ENCODE data around the gene TJP1.
"Not testable (repeated sequence)": the region's sequence is repeated elsewhere in the genome, so short reads cannot be mapped to it uniquely, and the experiment has no call there.

TJP1 gene

DNA sequence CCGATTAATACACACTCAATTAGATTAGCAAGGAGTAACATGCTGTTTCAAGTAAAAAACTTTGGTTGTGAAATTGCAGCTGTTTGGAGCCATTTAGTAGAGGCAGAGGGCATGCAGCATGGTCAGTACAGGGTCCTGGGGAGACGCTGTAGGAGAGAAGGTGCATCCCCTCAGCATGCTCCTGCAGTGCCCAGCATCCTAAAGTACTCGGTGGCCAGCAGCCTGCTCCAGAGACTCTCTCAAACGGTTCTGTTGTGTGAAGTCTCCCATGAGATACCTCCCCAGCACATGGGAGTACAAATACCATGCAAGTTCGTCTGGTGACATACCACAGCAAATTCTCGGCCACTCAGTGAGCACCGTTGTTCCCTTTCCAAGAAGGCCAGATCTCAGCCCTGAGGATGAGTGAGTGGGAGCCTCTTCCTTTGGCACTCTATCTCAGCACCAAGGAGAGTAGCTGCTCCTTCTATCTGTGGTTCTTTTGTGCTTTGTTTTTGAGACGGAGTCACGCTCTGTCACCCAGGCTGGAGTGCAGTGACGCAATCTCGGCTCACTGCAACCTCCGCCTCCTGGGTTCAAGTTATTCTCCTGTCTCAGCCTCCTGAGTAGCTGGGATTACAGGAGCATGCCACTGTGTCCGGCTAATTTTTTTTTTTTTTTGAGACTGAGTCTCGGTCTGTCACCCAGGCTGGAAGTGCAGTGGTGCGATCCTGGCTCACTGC lies 72.7 kb downstream of the TJP1 start:
- no peak for DNase-seq

DNA sequence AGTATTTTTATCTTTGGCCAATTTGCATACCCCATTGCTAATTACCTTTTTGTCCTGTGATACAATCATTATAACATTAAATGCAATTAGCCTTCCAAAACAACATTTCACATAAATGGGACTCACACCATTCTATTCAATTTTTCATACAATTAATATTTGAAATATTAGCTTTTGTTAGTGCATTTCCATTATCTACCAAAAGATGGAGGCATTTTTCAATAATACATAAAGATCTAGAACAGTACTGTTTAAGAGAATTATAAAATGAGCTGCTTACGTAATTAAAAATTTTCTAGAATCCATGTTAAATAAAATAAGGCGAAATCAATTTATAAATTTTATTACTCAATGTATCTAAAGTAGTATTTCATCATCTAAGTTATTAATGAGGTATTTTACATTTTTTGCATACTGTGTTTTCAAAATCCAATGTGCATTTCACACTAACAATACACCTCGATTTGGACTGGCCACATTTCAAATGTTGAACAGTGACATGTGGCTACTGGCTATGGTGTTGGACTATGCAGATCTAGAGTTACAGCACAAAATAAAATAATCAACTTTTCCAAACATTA lies 74.3 kb downstream of the TJP1 start:
- DNase-seq, result no peak

DNA sequence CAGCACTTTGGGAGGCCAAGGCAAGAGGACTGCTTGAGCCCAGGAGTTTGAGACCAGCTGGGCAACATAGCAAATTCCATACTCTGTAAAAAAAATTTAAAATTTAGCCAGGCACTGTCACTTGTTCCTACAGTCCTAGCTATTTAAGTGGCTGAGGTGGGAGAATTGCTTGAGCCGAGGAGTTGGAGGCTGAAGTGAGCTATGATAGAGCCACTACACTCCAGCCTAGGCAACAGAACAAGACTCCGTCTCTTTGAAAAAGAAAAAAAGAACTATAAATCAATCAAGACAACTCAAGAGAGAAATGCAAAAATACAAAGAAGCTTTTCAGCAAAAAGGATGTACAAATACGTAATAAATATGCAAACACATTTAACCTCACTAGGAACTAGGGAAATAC lies 78.8 kb downstream of the TJP1 start:
- DNase-seq, result no peak

DNA sequence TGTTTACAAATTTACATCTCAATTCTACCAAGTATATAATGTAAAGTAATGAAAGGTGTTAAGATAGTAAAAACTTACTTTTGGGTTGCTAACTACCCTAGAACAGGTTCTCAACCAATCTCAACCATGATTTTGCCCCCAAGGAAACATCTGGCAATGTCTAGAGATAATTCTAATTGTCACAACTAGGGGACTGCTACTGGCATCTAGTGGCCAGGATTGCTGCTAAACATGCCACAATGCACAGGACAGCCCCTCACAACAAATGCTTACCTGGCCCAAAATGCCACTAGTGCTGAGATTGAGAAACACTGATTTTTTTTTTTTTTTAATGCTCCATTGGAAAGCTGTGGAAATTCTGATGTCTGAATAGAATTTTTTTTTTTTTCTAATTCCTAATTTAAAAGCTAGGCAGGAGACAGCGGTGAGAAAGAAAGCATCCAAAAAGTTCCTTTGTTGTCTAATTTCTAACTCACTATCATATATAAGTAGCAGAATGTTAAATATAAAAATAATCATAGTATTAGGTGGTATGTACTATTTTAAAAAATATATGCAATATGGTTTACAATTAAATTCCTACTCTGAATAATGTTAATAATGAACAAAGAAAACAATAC lies 81.5 kb downstream of the TJP1 start:
- DNase-seq, result no peak

DNA sequence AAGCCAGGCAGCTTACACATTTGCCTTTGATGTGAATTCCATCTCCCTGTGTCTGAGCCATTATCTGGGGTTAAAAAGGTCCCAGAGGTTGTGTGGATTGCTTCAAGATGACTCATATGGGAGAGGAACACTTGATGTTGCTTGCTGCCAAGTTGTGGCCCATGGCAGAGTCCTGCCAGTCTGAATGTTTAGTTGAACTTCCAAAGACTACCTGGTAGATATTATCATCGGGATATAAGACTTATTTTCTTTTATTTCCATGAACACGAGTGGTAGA lies 85.6 kb downstream of the TJP1 start:
- no peak for DNase-seq

DNA sequence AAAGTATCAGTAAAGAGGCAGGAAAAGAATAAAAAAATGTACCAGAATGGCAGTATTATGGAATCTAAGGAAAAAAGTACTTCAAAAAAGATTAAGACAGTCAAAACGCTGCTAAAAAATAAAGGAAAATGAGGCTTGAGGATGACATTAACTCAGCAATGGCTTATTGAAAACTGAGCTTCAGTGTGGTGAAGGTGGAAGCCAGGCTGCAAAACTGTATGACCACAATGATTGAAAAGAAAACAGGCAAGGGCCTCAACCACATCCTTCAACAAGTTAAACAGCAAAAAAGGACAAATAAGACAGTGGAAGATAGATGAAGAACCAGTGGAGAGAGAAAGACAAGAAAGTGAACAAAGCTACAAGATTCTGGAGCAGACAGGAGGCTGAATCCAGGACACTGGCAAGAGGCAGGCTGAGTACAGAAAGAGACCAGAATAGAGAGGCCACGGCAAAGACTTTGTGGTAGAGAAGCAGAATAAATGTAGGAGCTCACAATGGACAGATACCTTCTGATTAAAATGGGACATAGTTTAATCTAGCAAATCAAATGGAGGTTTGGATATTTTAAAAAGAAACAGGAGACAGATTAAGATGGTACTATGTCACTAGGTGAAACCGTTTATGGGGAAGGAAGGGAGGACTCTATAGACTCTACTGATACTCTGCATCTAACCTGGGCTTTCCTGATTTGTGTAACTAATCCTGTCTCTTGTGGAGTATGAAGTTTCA lies 86.1 kb downstream of the TJP1 start:
- DNase-seq, result no peak

DNA sequence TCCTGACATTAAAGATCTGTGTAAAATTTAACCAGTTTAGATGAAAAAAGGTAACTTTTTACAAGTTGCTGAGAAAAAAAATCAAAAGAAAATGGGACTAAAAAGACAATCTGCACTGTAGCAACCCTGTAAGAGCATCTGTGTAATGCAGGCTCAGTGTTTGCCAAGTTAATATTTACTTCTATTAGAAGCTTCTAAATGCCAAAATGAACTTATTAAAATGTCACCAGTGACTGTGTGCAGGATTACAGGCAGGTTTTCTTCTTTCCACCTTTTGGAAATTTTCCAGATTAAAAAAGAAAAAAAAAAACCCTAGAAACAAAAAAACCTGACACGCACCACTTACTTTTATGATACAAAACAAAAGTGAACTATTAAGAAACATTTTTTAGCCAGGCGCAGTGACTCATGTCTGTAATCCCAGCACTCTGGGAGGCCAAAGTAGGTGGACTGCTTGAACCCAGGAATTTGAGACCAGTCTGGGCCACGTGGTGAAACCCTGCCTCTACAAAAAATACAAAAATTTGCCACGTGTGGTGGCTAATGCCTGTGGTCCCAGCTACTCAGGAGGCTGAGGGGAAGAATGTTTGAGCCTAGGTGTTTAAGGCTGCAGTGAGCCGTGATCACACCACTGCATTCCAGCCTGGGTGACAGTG lies 87.2 kb downstream of the TJP1 start:
- no peak for DNase-seq

DNA sequence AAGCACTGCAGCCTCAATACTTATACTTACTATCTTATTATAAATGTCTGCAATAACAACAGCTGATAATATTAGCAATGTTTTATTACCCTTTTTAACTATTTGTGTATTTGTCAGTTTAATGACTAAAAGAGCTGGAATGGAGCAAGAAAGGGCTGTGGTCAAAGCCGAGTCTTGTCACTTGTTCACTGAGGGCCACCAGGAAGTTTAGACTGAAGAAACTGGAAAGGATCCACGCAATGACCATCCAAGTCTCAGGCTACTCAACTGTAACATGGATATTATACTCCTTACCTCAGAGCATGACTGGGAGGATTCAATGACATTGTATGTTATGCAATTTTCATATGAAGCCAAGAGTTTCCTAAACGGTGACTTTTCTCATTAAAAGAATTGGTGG lies 90.4 kb downstream of the TJP1 start:
- no peak for DNase-seq

DNA sequence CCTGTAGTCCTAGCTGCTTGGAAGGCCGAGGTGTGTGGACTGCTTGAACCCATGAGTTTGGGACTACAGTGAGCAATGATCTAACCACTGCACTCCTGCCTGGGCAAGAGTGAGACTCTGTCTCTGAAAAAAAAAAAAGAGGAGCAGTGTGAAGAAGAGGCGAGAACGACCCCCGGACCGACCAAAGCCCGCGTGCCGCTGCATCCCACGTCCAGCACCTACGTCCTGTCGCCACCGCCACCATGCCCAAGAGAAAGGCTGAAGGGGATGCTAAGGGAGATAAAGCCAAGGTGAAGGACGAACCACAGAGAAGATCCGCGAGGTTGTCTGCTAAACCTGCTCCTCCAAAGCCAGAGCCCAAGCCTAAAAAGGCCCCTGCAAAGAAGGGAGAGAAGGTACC lies 91.8 kb downstream of the TJP1 start:
- DNase-seq, result not testable (repeated sequence)

DNA sequence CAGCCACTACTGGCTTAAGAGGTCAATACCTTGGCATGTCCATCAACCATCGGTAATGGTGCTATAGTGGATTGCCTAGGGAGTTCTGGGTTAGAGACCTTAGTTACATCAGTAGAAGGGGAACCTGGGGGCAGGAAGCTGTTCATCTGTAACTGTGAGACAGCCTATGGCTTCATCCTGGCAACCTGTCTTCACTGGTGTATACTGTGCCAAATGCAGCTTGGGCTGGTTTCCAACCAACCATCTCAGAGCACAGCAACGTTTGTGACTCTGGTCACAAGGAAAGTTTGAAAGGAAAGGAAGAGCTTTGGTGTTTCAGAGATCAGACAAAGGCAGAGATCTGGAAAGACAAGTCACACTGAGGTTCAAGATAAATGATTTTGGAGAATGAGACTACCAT lies 93.8 kb downstream of the TJP1 start:
- no peak for DNase-seq

DNA sequence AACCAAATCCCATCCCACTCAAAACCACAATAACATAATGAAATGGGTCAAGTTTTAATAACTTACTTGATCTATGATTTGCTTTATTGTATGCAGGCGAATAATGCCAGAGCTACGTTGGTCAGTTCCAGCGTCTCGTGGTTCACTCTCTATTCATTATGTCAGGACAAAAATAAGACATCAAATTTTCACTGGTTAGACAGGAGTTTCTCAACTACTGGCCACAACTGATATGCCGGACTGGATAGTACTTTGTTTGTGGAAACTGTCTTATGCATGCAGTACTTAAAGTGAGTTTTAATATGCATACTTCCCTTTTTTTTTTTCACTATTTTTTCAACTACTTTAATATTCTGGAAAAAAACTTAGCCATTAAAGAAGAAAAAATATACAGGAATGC lies 94.4 kb downstream of the TJP1 start:
- DNase-seq, result no peak

DNA sequence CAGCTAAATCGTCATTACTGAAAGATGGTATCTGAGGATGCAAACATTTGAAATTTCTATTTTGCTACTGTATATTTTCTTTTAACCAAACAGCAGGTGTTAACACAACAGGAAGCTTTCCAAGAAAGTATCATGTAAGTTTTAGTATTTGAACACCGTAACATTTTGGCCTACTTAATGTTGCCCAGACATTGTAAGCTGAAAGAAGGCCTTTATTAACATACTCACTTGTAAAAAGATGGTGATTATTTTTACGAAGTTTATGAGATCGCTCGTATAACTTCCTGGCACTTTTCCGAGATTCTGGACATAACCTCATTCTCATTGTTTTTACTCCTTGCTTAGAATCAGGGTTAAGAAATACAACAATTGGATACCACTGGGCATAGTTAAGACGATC lies 95.7 kb downstream of the TJP1 start:
- DNase-seq, result no peak

DNA sequence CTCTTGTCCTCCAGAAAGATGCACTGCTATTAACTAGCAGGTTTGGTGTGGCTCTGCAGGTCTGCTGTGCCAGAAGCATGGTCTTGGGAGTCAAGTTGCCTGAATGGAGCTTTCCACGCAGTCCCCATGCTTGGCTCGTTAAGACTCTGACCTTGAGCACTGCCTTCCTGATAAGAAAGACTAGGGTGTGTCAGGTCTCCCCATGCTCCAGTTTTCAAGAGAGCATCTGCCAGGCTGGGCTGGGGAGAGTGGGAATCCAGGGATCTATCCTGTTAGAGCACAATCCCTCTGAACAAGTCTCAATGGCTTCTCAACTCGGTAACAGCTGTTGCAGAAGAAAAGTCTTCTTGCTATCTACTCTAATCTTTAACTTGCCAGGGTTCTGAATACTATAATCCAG lies 98.2 kb downstream of the TJP1 start:
- DNase-seq, result no peak

DNA sequence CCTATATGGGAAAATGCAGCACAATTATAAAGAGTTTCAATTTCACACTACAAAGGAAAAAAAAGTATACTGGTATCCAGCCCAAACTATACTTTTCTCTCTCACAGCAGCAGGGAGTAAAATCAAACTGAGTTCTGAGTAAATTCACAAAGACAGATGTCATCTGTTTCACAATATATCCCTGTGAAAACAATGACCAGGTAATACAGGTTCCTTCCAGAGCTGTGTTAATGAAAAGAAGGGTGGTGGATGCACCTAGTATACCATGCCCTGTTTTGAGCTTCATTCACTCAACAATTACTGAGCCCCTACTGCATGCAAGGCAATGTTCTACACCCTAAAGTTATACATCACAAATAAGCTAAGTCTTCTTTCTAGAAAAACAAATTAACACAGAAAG lies 108.5 kb downstream of the TJP1 start:
- no peak for DNase-seq

DNA sequence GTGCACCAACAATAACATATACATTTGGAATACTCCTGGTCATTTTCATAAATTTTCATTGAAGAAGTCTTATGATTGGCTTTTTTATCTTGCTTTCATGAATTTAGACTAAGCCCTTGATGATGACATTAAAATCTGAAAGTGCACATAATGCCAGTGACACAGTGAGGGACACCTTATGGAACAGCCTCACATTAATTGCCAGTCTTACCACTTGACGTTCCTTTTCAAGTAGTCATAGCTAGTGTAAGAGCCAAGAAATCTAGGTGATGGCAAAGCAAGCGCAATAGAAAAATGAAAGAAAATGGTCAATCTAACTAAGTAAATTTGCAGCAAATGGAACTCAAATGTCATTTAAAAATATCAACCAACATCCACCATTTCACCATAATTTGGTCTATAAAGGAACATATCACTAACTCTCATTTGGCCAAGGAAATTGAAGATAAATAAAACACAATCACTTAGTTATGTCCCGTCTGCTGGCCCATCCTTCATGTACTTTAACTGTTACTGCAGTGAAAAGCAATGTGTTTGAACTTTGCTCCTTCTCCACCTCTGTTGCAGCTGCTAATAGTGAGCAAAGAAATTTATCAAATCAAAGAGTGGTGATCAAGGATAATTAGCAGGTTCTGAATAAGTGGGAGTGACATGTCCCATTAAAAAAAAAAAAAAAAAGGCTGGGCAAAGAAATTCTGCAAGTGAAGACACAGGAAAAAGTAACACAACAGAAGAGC lies 110.0 kb downstream of the TJP1 start:
- no peak for DNase-seq

DNA sequence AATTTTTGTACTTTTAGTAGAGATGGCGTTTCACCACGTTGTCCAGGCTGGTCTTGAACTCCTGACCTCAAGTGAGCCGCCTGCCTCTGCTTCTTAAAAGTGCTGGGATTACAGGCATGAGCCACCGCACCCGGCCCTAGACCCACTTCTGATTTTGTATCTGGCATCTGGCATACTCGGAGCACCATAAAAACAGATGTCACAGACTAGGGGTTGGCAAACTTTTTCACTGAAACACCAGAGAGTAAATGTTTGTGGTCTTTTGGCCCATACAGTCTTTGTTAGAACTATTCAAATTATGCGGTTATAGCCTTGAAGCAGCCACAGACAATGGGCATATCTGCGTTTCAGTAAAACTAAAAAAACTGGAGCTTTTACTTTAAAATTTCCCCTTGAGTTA lies 110.7 kb downstream of the TJP1 start:
- no peak for DNase-seq

DNA sequence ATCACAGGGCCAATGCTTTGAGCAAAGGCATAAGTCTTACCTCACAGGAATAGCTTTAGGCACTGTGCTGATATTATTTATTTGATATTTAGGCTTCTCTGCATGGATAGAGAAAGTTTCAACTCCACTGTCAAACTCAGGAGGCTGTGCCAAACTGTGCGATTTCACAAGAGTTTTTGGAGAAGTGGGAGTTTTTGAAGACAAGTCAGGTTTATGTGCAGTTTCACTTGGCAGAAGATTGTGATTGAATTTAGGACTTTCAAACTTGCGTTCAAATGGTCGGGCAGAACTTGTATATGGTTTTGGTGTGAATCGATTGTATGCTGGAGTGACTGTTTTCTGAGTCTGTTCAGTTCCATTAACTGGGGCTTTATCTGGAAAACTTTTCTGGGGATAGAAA lies 113.7 kb downstream of the TJP1 start:
- no peak for DNase-seq

DNA sequence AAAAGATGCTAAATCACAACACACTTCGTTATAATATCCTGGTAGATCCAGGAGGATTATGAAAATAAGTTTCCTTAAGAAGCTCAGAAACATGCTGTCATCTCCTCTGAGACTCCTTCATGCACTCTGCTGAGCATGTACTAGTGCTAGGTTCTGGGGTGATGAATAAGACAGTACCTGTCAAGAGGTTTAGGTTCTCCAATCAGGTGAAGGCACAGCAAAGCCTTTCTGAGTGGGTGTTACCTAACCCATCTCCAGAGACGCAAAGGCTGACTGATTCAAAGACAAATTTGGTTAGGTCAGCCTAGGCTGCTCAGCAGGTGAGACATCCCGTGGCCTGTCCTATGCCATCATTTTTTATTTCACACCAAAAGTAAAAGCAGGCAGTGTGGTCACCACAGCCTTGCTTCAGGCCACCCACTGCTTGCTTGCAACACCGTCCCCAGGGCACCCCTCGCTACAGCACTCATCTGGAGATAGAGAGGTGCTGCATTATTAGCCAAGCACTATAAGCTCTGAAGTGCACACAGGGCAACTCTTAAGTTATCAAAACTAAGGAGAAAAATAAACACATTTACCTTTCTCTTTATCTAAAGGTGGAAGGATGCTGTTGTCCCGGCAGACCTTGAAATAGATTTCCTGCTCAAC lies 117.2 kb downstream of the TJP1 start:
- DNase-seq, result no peak

DNA sequence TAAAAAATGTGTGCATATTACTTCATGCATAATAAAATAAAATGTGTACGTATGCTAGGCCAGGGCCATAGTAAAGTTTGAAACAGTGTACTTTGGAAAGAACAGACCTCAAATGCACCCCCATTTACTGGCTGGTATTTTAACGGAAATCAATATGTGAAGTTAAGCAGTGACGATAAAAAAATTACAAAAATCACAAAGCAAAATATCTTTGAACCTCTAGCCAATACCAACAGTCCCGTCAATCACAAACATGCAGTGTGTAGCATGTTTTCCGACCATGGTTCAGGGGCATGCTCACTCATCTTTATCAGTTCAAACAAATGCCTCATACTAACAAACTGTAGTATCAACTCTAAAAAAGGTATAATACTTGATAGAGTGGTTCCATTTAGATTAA lies 121.1 kb downstream of the TJP1 start:
- no peak for DNase-seq

DNA sequence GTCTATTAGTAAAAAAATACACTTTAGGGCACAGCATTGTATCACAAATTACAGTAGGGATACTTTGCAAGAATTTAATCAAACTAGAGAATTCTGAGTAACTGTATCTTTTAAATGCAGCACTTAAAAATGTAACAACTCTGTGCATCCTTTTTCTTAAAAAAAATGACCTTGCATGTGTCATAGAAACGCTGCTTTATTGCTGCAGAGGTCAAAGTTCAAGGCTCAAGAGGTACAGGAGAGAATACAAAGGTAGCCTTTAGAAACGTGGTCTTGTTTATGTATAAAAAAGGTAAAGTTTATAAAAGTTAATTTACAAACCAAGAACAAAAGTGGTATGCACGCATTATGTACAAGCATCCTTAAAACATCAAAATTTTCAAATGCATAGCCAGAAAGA lies 122.0 kb downstream of the TJP1 start:
- DNase-seq, result no peak

DNA sequence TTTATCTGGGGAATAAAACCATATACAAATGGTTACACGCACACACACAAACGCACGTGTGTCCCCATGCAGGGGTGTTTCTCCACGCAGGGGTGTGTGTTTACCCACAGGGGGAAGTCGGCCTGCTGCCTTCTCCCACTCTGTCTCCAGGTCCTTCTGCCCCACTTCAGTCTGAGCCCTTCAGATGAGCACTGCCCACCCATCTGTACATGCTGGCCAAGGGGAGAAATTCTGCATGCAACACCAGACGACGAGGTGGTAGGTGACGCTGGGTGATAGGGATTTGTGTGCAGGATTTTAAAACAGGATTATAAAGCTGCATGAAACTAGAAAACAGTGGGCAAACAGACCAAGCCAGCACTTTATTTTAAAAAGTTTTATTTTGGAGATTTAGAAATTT lies 122.5 kb downstream of the TJP1 start:
- DNase-seq, result no peak

DNA sequence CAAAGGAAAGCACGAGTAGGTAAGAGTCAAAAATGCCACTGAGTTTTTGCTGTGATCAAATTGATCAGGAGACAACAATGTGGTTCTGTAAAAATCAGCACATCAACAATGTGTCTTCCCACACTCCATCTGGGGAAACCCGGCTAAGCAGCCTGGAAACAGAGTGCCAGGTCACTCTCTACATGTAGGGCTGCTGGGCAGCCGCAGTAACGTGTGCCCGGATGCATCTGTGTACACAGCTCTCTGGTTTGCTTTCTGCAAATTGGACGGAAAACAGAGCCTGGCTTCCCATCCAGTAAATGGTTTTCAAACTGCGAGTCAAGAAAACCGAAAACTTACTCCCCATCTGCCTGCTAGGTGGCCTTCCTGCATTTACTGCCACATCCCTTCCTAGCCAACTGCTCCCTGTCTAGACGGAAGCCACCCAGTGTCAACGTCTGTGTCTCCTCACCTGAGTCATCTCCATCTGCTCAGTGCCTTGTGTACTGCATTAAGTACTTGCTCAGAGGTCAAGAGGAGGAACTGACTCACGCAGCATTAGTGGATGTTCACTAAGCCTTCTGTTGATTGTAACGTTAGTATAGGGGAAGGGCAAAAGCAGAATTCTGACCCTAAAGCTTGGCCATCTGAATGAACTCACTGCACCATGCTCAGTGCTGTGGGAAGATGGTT lies 124.1 kb downstream of the TJP1 start:
- DNase-seq, result no peak
